ENCODE results near the gene ERN2. TPM values are rescaled to one million over a fixed set of nuclear protein-coding genes. Genes with fewer than 3 reads are reported as not detected.

The ERN2 gene
- total RNA-seq = not detected

GRCh38 chr16:23712976-23713375, at the start of gene ERN2:
ERN2 (minus strand) TSS chr16:23713222; CDS start chr16:23713187, 35 bp downstream.
- no peak for TF ChIP-seq CTCF (IDR thresholded peaks at IDR 0.05; ENCODE audit: low read depth)

DNA sequence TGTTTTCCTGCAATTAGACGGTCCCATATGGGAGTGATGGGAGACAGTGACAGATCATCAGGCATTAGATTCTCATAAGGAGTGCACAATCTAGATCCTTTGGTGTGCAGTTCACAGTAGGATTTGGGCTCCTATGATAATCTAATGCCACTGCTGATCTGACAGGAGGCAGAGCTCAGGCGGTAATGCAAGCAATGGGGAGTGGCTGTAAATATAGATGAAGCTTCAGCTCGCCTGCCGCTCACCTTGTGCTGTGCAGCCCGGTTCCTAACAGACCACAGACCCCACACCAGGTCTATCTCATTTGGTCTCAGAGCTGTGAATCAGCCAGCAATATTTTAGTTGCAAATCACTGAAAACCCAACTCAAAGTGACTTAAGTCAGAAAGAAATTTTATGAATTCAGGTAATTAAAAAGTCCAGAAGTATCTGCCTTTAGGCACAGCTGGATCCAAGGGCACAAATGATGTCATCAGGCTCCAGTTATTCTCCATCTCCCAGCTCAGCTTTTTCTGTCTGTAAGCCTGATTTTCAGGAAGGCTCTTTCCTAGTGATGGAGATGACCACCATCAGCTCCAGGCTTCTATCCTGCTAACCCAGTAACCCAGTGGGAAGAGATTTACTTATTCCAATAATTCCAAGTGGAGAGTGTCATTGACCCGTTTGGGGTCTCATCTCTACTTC, 45.1 kb upstream of the ERN2 start:
- TF ChIP-seq CTCF (IDR thresholded peaks at IDR 0.05; ENCODE audit: low read depth) = no peak

GRCh38 chr16:23757116-23757515, 44.1 kb upstream of the ERN2 start:
- TF ChIP-seq CTCF (IDR thresholded peaks at IDR 0.05; ENCODE audit: low read depth) = no peak

DNA sequence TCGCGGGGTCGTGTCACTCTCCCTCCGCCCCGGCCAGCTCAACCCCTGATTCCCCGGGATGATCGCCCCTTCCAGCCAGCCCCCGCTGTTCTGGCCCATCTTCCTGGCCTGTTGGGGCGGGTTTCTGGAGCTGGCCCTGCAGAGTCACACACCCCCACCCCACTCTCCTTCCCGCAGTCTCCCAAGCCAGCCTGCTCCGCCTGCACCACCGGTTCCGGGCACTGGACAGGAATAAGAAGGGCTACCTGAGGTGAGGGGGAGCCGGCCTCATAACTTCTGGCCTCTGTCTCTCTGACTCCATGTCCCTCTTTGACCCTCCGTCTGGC, 42.4 kb upstream of the ERN2 start:
- no peak for TF ChIP-seq CTCF (IDR thresholded peaks at IDR 0.05; ENCODE audit: low read depth)

GRCh38 chr16:23754594-23755483, 41.8 kb upstream of the ERN2 start, which contains the start of gene CHP2:
CHP2 (plus strand) TSS chr16:23755026; CDS start chr16:23755050, 24 bp downstream.
- TF ChIP-seq CTCF (IDR thresholded peaks at IDR 0.05; ENCODE audit: low read depth) = no peak

GRCh38 chr16:23753908-23754593, 41.0 kb upstream of the ERN2 start:
- TF ChIP-seq CTCF (IDR thresholded peaks at IDR 0.05; ENCODE audit: low read depth) = no peak

DNA sequence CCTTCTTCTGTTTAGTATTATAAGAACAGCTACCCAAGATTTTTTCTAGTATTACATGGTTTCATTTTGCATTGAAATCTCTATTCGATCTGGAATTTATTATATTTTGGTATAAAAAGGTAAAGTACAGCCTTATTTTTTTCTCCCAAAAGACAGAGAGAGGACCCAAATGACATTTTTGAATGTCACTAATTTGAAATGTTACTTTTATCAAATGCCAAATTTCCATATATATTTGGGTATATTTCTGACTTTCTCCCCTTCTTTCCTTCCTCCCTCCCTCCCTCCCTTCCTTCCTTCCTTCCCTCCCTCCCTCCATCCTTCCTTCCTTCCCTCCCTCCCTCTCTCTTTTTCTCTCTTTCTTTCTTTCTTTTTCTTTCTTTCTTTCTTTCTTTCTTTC, 35.6 kb upstream of the ERN2 start:
- TF ChIP-seq CTCF (IDR thresholded peaks at IDR 0.05; ENCODE audit: low read depth) = no peak

Measured in subcutaneous adipose tissue (tissue), 4 donors.